ENCODE data around the gene MOB3B. TPM values are rescaled to one million over a fixed set of nuclear protein-coding genes. Genes with fewer than 3 reads are reported as not detected.

The MOB3B gene
- total RNA-seq, 1 donor from 2014 or later: 0.94 TPM

DNA sequence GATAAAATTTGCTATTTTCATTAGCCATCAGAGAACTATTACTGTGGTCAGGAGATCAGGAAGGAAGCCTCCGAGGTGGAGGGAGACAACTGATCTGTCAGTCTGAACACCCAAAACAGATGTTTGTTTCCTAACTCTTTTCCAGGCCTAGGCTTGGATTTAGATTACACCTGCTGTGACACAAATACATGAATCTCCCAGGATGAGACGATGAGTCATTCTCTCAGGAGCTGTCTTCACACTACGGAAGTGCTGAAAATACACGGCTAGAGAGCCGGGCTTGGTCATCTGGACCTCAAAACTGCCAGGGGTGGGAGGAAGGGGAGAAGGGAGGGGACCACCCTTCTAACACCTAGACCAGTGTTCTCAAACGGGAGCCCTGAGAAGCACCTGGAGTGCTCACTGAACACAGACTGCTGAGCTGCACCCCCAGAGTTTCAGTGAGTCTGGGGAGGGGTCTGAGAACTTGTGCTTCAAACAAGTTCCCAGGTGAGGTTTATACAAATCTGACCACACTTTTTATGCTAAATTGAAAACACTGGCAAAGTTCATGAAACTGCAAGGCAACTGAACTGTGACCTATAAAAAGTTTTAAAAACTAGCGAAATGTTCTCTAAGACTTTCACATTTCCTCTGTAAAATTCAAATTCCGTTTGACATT is 152.3 kb downstream of the MOB3B start:
- Mint-ChIP-seq H3K4me1 (ENCODE audit: low read depth) (peaks cover 18% of the 10 kb centered on the region), H3K27ac (no peak overlapping the region), H3K4me3 (ENCODE audit: low read depth) (no peak overlapping the region), H3K36me3 (ENCODE audit: low read depth) (no peaks in the 10 kb centered on the region), H3K9me3 (no peaks in the 10 kb centered on the region), H3K27me3 (ENCODE audit: low read depth) (peaks cover 12% of the 10 kb centered on the region)
- DNase-seq (ENCODE audit: low spot score): no peak
- intact Hi-C loops (cut with micrococcal nuclease): no loop called here

DNA sequence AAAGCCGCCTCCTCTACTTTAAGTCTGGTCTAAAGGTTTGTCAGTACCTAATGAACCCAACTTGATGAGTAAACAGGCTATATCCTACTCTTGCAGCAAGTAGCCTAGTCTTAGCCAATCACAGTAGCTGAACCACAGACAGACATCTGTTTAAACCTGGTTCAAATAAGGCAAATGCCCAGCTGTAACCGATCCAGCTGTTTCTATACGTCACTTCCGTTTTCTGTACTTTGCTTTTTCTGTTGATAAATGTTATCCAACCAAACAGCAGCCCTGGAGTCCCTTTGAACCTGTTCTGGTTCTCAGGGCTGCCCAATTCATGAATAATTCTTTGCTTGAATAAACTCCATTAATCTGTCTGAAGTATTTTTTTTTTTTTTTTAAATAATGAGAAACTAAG is 155.8 kb downstream of the MOB3B start:
- peaks cover 17% of the 10 kb centered on the region for H3K27me3 Mint-ChIP-seq (ENCODE audit: low read depth)
- no peak for DNase-seq (ENCODE audit: low spot score)
- no peak overlapping the region for H3K27ac Mint-ChIP-seq
- no peak overlapping the region for H3K4me3 Mint-ChIP-seq (ENCODE audit: low read depth)
- peaks cover 14% of the 10 kb centered on the region for H3K4me1 Mint-ChIP-seq (ENCODE audit: low read depth)
- no peaks in the 10 kb centered on the region for H3K36me3 Mint-ChIP-seq (ENCODE audit: low read depth)
- intact Hi-C loops (cut with micrococcal nuclease): no loop called here
- no peaks in the 10 kb centered on the region for H3K9me3 Mint-ChIP-seq

DNA sequence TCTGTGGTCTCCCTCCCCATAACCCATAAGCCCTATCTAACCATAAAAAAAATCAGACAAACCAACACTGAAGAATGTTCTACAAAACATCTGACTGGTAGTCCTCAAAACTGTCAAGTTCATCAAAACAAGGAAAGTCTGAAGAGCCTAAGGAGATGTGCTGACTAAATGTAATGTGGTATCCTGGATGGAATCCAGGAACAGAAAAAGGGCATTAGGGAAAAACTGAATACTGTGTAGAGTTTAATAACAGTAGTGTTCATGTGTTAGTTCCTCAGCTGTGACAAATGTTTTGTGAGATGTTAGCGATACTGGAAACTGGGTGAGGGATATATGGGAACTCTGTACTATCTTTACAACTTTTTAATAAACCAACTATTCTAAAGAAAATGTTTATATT is 157.0 kb downstream of the MOB3B start:
- no peak for DNase-seq (ENCODE audit: low spot score)
- intact Hi-C loops (cut with micrococcal nuclease): no loop called here
- no peak overlapping the region for H3K27ac Mint-ChIP-seq
- H3K4me1 Mint-ChIP-seq (ENCODE audit: low read depth): peaks cover 7% of the 10 kb centered on the region
- no peaks in the 10 kb centered on the region for H3K36me3 Mint-ChIP-seq (ENCODE audit: low read depth)
- H3K4me3 Mint-ChIP-seq (ENCODE audit: low read depth): no peak overlapping the region
- H3K27me3 Mint-ChIP-seq (ENCODE audit: low read depth): peaks cover 21% of the 10 kb centered on the region
- H3K9me3 Mint-ChIP-seq: no peaks in the 10 kb centered on the region

- Mint-ChIP-seq H3K4me1 (ENCODE audit: low read depth) (peaks cover 19% of the 10 kb centered on the region), H3K4me3 (ENCODE audit: low read depth) (no peak overlapping the region), H3K27ac (no peak overlapping the region), H3K36me3 (ENCODE audit: low read depth) (no peaks in the 10 kb centered on the region), H3K27me3 (ENCODE audit: low read depth) (peaks cover 18% of the 10 kb centered on the region), H3K9me3 (no peaks in the 10 kb centered on the region)
- DNase-seq (ENCODE audit: low spot score): no peak
- intact Hi-C loops (cut with micrococcal nuclease): no loop called here
These were observed 158.2 kb downstream of the MOB3B start for GRCh38 chr9:27371382-27371781.

DNA sequence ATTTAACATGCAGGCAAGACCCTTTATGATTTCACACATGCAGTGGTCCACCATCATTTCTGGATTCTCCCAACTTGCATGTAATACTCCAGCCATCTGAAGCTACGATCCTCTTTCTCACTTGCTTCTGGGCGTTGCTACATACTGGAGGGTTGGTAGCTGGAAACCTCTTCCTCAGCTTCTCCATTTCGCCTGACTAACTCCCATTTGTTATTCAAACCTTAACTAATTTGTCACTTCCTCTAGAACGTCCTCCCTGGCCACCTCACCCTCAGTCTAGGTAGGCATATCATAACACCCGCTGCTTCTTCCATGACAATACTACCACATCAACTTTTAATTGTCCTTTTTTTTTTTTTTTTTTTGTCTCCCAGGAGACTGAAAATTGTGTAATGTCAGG is 160.0 kb downstream of the MOB3B start:
- DNase-seq (ENCODE audit: low spot score): no peak
- no peak overlapping the region for H3K27ac Mint-ChIP-seq
- H3K4me3 Mint-ChIP-seq (ENCODE audit: low read depth): no peak overlapping the region
- peaks cover 32% of the 10 kb centered on the region for H3K4me1 Mint-ChIP-seq (ENCODE audit: low read depth)
- H3K27me3 Mint-ChIP-seq (ENCODE audit: low read depth): peaks cover 18% of the 10 kb centered on the region
- no peaks in the 10 kb centered on the region for H3K36me3 Mint-ChIP-seq (ENCODE audit: low read depth)
- intact Hi-C loops (cut with micrococcal nuclease): loop anchor here (5.0 kb wide), 1 partner anchor 422 kb away; the partner anchor contains the start of gene PLAA
- H3K9me3 Mint-ChIP-seq: no peaks in the 10 kb centered on the region

DNA sequence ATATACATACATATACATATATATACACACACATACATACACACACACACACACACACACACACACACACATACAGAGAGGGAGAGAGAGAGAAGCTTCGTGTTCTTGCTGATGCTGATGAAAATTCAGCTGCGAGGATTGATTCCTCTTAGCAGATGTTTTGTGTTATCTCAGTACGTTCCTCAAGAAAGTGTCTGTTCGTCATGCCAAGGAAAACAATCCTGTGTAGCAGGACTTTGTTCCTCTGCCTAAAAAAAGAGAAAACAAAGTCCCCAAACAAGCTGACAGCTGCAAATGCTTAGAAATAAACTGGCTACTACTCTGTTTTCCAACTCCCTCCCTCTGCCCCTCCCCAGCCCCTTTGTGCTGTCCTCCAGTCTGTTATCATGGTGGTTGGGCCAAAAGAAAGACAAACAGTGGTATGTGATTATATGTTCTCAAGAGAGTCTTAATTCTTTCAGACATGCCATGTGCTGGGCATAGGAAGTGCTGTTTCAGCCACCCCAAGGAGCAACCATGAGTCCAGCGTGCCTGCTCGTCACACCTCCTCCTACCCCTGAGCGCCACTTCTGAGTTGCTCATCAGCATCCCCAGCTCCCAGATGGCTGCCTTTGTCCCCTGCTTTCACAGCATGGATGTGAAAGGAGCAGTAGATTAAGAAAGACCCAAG is 161.2 kb downstream of the MOB3B start:
- H3K9me3 Mint-ChIP-seq: no peaks in the 10 kb centered on the region
- peaks cover 14% of the 10 kb centered on the region for H3K27me3 Mint-ChIP-seq (ENCODE audit: low read depth)
- no peaks in the 10 kb centered on the region for H3K36me3 Mint-ChIP-seq (ENCODE audit: low read depth)
- intact Hi-C loops (cut with micrococcal nuclease): loop anchor here (5.0 kb wide), 1 partner anchor 421 kb away; the partner anchor contains the start of gene PLAA
- DNase-seq (ENCODE audit: low spot score): no peak
- peaks cover 32% of the 10 kb centered on the region for H3K4me1 Mint-ChIP-seq (ENCODE audit: low read depth)
- no peak overlapping the region for H3K27ac Mint-ChIP-seq
- no peak overlapping the region for H3K4me3 Mint-ChIP-seq (ENCODE audit: low read depth)

DNA sequence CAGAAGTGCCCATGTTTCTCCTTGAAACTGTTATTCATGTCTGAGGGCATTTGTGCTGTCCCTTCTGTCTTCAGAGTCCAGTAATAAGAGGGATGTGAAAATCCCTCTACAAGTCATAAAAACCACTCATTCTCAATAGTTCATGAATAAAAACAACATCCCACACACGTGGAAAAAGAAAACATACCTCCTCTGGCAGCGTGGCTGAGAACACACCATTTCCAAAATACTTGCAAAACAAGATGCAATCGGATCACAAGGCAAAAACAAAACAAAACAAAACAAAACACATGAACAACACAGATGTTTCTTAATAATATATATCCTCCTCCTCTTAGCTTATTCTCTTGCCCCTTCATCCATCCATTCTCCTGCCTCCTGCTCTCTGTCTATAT is 161.7 kb downstream of the MOB3B start:
- Mint-ChIP-seq H3K36me3 (ENCODE audit: low read depth) (no peaks in the 10 kb centered on the region), H3K4me1 (ENCODE audit: low read depth) (peaks cover 32% of the 10 kb centered on the region), H3K4me3 (ENCODE audit: low read depth) (no peak overlapping the region), H3K27me3 (ENCODE audit: low read depth) (peaks cover 14% of the 10 kb centered on the region), H3K9me3 (no peaks in the 10 kb centered on the region), H3K27ac (no peak overlapping the region)
- no peak for DNase-seq (ENCODE audit: low spot score)
- intact Hi-C loops (cut with micrococcal nuclease): loop anchor here (2.0 to 5.0 kb wide), 2 partner anchors 205 to 421 kb away; partner anchors contain the start of genes C9orf72 and PLAA

DNA sequence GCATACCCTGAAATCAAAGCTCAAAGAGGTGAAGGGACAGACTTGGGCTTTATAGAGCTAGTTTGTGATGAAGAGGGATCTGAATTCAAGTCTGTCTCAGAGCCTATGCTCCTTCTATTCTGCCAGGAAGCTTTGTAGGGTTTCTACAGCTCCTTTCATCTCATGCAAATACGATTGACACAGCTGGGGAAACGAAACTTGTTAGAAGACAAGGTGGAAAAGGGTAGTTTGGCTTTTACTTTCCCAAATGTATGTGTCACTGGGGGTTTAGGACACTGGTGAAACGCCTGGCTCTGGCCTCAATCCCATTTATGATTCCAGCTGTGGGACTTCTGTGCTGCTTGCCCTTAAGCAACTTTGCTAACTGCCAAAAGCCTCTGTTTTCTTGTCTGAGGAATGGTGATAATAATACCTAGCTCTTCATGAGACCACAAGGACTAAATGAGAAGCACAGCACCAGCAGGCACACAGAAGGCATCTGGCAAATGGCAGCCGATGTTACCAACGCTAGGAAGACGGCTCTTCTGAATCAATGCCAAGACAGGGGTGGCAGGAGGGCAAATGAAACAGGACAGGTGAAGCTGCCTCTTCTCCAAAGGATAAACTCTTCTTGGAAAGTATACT is 162.3 kb downstream of the MOB3B start:
- Mint-ChIP-seq H3K27me3 (ENCODE audit: low read depth) (peaks cover 13% of the 10 kb centered on the region), H3K4me1 (ENCODE audit: low read depth) (peaks cover 32% of the 10 kb centered on the region), H3K9me3 (no peaks in the 10 kb centered on the region), H3K36me3 (ENCODE audit: low read depth) (no peaks in the 10 kb centered on the region), H3K4me3 (ENCODE audit: low read depth) (peak overlapping the region; percentile 22), H3K27ac (peak overlapping the region; percentile 20)
- intact Hi-C loops (cut with micrococcal nuclease): loop anchor here (2.0 to 5.0 kb wide), 2 partner anchors 206 to 420 kb away; partner anchors contain the start of genes C9orf72 and PLAA
- DNase-seq (ENCODE audit: low spot score): no peak

DNA sequence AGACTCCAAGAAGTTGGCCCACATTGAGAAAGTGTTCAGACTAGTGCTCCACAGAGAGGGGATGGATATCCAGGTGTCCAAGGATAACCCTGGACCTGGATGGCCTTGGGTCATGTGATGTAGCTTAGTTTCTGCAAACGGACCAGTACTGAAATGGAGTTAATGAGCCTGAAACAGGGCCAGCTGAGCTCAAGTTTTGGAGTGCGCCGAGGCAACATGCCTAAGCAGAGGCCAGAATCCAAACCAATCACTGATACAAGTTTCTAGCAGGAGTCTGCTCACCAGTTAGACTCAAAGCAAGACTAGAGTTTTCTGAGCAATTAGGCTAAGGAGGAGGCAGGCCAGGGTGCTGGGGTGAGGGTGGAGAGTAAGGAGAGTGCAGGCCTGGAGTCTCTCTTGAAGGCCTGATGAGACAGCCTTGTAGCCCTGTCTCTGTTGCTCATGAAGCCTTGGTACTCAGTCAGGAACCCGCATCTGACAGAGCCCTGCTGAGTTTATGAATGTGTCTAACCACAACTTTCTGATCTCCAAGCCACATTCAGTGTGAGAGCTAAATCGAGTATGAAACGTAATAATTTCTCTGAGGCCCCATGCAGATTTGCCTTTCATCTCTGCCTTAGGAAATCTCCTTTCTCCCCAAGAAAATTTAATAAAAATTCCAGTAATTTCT is 163.8 kb downstream of the MOB3B start:
- Mint-ChIP-seq H3K27ac (peak overlapping the region; percentile 51), H3K9me3 (no peaks in the 10 kb centered on the region), H3K27me3 (ENCODE audit: low read depth) (peaks cover 12% of the 10 kb centered on the region), H3K4me3 (ENCODE audit: low read depth) (no peak overlapping the region), H3K36me3 (ENCODE audit: low read depth) (no peaks in the 10 kb centered on the region), H3K4me1 (ENCODE audit: low read depth) (peaks cover 32% of the 10 kb centered on the region)
- DNase-seq (ENCODE audit: low spot score): peak; percentile 46
- intact Hi-C loops (cut with micrococcal nuclease): loop anchor here (1.0 to 5.0 kb wide), 5 partner anchors 13 to 419 kb away; partner anchors contain the start of genes C9orf72 and PLAA

DNA sequence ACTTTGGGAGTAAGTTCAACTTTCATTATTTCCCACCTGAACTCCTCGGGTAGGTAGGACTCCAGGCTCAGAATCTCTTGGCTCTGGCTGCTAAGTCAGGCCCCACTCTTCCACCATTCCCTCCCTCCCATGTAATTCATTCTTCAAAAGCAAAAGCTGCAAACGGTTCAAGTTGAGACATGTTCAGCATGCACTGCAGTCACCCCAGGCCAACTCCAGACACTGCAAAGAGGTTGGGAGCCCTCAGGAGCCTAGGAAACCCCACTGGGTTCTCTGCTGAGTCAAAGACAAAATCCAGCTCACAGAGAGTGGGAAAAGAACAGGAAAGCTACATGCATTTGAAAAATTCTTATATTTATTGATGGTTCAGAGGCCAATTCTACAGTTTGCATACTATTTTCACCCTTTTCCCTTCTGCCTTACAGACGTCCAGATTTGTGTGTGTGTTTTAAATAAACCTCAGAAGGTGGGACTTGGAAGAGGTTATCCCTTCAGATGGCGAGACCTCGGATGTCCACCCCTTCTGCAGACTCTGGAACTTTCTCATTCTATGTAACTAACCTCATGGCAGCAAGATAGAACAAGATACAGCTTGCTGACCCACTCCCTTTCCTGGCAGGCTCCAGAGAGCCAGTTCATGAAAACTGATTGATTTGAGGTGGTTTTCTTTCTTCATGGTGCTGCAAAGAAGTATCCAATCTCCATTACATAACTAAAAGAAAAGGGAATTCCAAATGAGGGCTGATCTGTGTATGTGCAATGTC is 167.0 kb downstream of the MOB3B start:
- intact Hi-C loops (cut with micrococcal nuclease): no loop called here
- Mint-ChIP-seq H3K9me3 (no peaks in the 10 kb centered on the region), H3K27ac (no peak overlapping the region), H3K27me3 (ENCODE audit: low read depth) (peaks cover 8% of the 10 kb centered on the region), H3K36me3 (ENCODE audit: low read depth) (no peaks in the 10 kb centered on the region), H3K4me1 (ENCODE audit: low read depth) (peaks cover 25% of the 10 kb centered on the region), H3K4me3 (ENCODE audit: low read depth) (no peak overlapping the region)
- no peak for DNase-seq (ENCODE audit: low spot score)

DNA sequence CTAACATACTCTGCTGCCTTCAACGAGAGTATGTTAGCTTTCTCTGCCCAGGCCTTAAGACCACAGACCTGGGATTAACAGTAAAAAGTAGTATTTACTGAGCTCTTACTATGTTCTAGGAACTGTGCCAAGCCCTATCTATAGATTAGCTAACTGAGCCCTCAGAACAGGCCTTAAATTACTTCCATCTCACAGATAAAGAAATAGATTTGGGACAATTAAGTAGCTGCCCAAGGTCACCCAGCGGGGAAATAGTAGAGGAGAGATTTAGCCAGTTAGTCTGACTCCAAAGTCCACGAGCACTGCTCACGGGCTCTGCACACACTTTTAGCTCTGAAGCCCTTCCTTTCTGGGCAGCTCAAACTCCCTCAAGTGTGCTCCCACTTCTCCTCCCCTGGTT is 168.1 kb downstream of the MOB3B start:
- H3K27ac Mint-ChIP-seq: no peak overlapping the region

GRCh38 chr9:27359763-27360162 is 169.9 kb downstream of the MOB3B start:
- no peak for DNase-seq (ENCODE audit: low spot score)
- Mint-ChIP-seq H3K9me3 (no peaks in the 10 kb centered on the region), H3K4me1 (ENCODE audit: low read depth) (peaks cover 4% of the 10 kb centered on the region), H3K36me3 (ENCODE audit: low read depth) (no peaks in the 10 kb centered on the region), H3K27ac (no peak overlapping the region), H3K27me3 (ENCODE audit: low read depth) (peaks cover 6% of the 10 kb centered on the region), H3K4me3 (ENCODE audit: low read depth) (no peak overlapping the region)
- intact Hi-C loops (cut with micrococcal nuclease): loop anchor here (1.0 kb wide), 1 partner anchor 7 kb away; no protein-coding TSS in a partner anchor

More for the DNA sequence above, 168.1 kb downstream of the MOB3B start:
- Mint-ChIP-seq H3K9me3 (no peaks in the 10 kb centered on the region), H3K4me1 (ENCODE audit: low read depth) (peaks cover 17% of the 10 kb centered on the region), H3K36me3 (ENCODE audit: low read depth) (no peaks in the 10 kb centered on the region), H3K27me3 (ENCODE audit: low read depth) (peaks cover 6% of the 10 kb centered on the region), H3K4me3 (ENCODE audit: low read depth) (no peak overlapping the region)
- DNase-seq (ENCODE audit: low spot score): no peak
- intact Hi-C loops (cut with micrococcal nuclease): no loop called here

Measured in activated T-helper 2 cell treated with anti-CD3 and anti-CD28 coated beads, Interferon-gamma antibody, Interleukin-2, Interleukin-4, amounts not matched to agents 10 μg/mL and 5 μg/mL and 100 μg/mL, durations not matched to agents 14 hours and 24 hours and 36 hours (primary cell).